Measurements from ENCODE around the gene TIMM22.

- TF ChIP-seq POLR2A (IDR thresholded peaks at IDR 0.05) (no peak), CTCF (IDR thresholded peaks at IDR 0.05) (no peak)
These were observed 15.1 kb downstream of the TIMM22 start for GRCh38 chr17:1011760-1012735.
